Panc1 (cell line): ENCODE measurements around the gene CCL26. TPM values are rescaled to one million over a fixed set of nuclear protein-coding genes. Genes with fewer than 3 reads are reported as not detected.

Experiments
- ATAC-seq: fragments of 200-7000 bp; cut with Tn5 transposase; 2 replicates; pipeline ENCODE4 v1.9.1; 2020; ENCODE audit warnings: mild to moderate bottlenecking, moderate library complexity
- BruUV-seq: library from RNA; stranded (reverse); fragments of 400-500 nt; replicated peaks from 2 replicates; lab custom pipeline; 2021; lab: Mats Ljungman, UMichigan
- CTCF ChIA-PET: fragments of 300-600 bp; sonication (Branson Sonifier 250); formaldehyde crosslinking; loops from one replicate; lab custom pipeline; 2022; ENCODE audit warnings: antibody characterized with exemption; lab: Charles Lee
- POLR2A ChIA-PET: fragments of 300-600 bp; sonication (Branson Sonifier 250); formaldehyde crosslinking; loops from one replicate; lab custom pipeline; 2022; ENCODE audit warnings: antibody characterized with exemption; lab: Charles Lee
- DNase-seq: peaks from one replicate; pipeline ENCODE4 v3.0.0-alpha.2; 2010; ENCODE audit warnings: low read depth, low spot score
- H3K27ac ChIP-seq: 2 replicates; pipeline ENCODE4 v1.5.1; 2011; ENCODE audit warnings: mild to moderate bottlenecking, low read length, inconsistent platforms
- H3K27me3 ChIP-seq: fragments of 200-500 bp; sonication (Bioruptor generic); 2 replicates; pipeline ENCODE4 v1.6.0; 2014; ENCODE audit warnings: low read length, inconsistent platforms; ENCODE audit not compliant: control insufficient read depth, insufficient read depth
- H3K36me3 ChIP-seq: fragments of 200-500 bp; sonication (Bioruptor generic); 2 replicates; pipeline ENCODE4 v1.5.1; 2014; ENCODE audit warnings: inconsistent platforms, mild to moderate bottlenecking, low read length, moderate library complexity; ENCODE audit not compliant: control insufficient read depth, insufficient read depth
- H3K4me1 ChIP-seq: 2 replicates; pipeline ENCODE4 v1.5.1; 2011; ENCODE audit warnings: inconsistent platforms, mild to moderate bottlenecking, low read length, moderate library complexity; ENCODE audit not compliant: control insufficient read depth, insufficient read depth
- H3K4me3 ChIP-seq, 2 experiments: 2 replicates each; pipeline ENCODE4 v1.5.1; 2011 to 2012; ENCODE audit warnings: low read depth in 2 of 2, low read length in 2 of 2, mild to moderate bottlenecking in 2 of 2, inconsistent platforms in 1 of 2, moderate library complexity in 1 of 2
- H3K9me3 ChIP-seq: fragments of 200-500 bp; sonication (Bioruptor generic); 2 replicates; pipeline ENCODE4 v1.5.1; 2014; ENCODE audit warnings: low read depth, mild to moderate bottlenecking, inconsistent platforms, low read length, moderate library complexity; ENCODE audit not compliant: control insufficient read depth, insufficient read depth
- POLR2AphosphoS5 ChIP-seq: IDR thresholded peaks from 2 replicates; pipeline ENCODE4 v1.6.1; 2012; ENCODE audit warnings: mild to moderate bottlenecking, low read depth, low read length, moderate library complexity
- SIN3A ChIP-seq: IDR thresholded peaks from 2 replicates; pipeline ENCODE4 v1.6.1; 2012; ENCODE audit warnings: low read depth, mild to moderate bottlenecking, low read length, moderate library complexity, borderline replicate concordance; ENCODE audit not compliant: insufficient read depth
- TCF7L2 ChIP-seq: IDR thresholded peaks from 2 replicates; pipeline ENCODE4 v1.6.1; 2011; ENCODE audit warnings: mild to moderate bottlenecking, low read depth, low read length, inconsistent platforms
- in situ Hi-C: cut with HindIII; loops from 2 replicates; pipeline ENCODE4 v1.10.0; 2016; ENCODE audit warnings: low sequenced_read_pairs, low pct_unique_long_range_greater_than_20kb
- intact Hi-C: fragments of 100-400 bp; cut with micrococcal nuclease; formaldehyde crosslinking; loops from one replicate; pipeline ENCODE4 v1.10.0; 2022; ENCODE audit not compliant: unreplicated experiment
- total RNA-seq: library from RNA; stranded (reverse); gene quantifications from one replicate; pipeline ENCODE4 v1.2.1, GENCODE V29; 2021; ENCODE audit not compliant: unreplicated experiment
- TF ChIP-seq, protein P1 (sequence below): fragments of 450-650 bp; IDR thresholded peaks from 2 replicates; pipeline ENCODE4 v1.5.1; 2017; ENCODE audit warnings: mild to moderate bottlenecking
- TF ChIP-seq, protein P2 (sequence below), 2 experiments: IDR thresholded peaks; 2 replicates each; pipeline ENCODE4 v1.6.1; 2011 to 2012; ENCODE audit warnings: low read depth in 2 of 2, control low read depth in 1 of 2, low read length in 1 of 2, mild to moderate bottlenecking in 1 of 2, moderate library complexity in 1 of 2; ENCODE audit not compliant: insufficient read depth in 1 of 2

Gene CCL26
- total RNA-seq, 1 experiment from 2014 or later, result not detected

DNA sequence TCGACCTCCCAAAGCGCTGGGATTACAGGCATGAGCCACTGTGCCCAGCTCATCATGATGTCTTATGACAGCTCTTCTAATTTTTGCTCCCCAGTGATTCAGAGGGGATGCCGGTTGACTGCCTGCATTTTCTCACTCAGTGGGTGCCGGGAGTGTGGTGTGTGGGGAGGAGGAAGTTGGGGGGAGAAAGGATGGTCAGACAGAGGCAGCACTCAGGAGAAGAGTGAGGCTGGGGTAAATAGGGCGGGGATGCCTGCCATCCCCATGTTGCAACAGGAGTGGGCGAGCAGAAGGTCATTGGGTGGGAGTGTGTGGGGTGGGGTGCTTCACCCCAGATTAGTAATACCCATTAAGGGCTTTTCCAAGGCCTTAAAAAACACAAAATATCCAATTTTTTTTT lies 45.1 kb upstream of the CCL26 start:
- Histone ChIP-seq H3K27me3 (no peaks in the 10 kb centered on the region), H3K9me3 (no peaks in the 10 kb centered on the region), H3K4me3 (no peak overlapping the region), H3K27ac (no peak overlapping the region), H3K36me3 (no peaks in the 10 kb centered on the region), H3K4me1 (no peaks in the 10 kb centered on the region)
- TF ChIP-seq, protein P1, sequence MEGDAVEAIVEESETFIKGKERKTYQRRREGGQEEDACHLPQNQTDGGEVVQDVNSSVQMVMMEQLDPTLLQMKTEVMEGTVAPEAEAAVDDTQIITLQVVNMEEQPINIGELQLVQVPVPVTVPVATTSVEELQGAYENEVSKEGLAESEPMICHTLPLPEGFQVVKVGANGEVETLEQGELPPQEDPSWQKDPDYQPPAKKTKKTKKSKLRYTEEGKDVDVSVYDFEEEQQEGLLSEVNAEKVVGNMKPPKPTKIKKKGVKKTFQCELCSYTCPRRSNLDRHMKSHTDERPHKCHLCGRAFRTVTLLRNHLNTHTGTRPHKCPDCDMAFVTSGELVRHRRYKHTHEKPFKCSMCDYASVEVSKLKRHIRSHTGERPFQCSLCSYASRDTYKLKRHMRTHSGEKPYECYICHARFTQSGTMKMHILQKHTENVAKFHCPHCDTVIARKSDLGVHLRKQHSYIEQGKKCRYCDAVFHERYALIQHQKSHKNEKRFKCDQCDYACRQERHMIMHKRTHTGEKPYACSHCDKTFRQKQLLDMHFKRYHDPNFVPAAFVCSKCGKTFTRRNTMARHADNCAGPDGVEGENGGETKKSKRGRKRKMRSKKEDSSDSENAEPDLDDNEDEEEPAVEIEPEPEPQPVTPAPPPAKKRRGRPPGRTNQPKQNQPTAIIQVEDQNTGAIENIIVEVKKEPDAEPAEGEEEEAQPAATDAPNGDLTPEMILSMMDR, result no peak
- ATAC-seq (no peak), DNase-seq (no peak)
- intact Hi-C loops (no loop called here), in situ Hi-C loops (no loop called here)
- BruUV-seq, result no TSS peak
- POLR2A ChIA-PET, result interaction anchor here (0.7 kb wide), 1 partner anchor 33 kb away, joined by 7 read pairs; no protein-coding TSS in a partner anchor
- CTCF ChIA-PET, result no interaction called here

DNA sequence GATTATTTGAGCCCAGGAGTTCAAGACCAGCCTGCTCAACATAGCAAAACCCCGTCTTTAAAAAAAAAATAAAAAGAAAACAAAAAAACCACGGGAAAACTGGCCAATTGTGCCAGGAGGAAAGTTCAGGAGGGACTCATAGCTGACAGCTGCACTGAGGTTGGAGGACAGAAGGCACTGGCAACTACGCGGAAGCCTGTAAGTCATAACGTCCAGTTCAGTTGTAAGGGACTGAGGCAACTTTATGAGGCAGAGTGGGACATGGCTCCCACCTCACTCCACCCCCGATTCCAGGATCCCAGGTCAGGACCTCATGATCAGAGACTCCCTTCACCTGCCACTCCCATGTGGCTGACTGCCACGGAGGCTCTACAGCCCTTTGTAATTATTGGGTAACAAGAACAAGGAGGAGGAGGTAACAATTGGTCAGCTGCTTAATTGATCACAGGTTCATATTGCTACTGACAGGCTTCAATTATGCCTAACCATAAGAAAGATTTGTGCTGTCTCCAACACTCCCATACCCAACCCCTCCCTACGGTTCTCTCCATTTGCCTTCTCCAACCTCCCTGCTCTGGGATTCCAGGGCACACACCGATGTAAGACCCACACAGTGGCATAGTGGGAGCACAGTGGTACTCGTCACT lies 43.5 kb upstream of the CCL26 start:
- Histone ChIP-seq H3K9me3 (no peaks in the 10 kb centered on the region), H3K4me3 (no peak overlapping the region), H3K4me1 (no peaks in the 10 kb centered on the region), H3K27ac (no peak overlapping the region), H3K36me3 (no peaks in the 10 kb centered on the region), H3K27me3 (no peaks in the 10 kb centered on the region)
- DNase-seq (no peak), ATAC-seq (no peak)
- ChIA-PET POLR2A (no interaction called here), CTCF (no interaction called here)
- in situ Hi-C loops, result no loop called here
- BruUV-seq, result no TSS peak
- intact Hi-C loops, result no loop called here
- TF ChIP-seq, protein P2, sequence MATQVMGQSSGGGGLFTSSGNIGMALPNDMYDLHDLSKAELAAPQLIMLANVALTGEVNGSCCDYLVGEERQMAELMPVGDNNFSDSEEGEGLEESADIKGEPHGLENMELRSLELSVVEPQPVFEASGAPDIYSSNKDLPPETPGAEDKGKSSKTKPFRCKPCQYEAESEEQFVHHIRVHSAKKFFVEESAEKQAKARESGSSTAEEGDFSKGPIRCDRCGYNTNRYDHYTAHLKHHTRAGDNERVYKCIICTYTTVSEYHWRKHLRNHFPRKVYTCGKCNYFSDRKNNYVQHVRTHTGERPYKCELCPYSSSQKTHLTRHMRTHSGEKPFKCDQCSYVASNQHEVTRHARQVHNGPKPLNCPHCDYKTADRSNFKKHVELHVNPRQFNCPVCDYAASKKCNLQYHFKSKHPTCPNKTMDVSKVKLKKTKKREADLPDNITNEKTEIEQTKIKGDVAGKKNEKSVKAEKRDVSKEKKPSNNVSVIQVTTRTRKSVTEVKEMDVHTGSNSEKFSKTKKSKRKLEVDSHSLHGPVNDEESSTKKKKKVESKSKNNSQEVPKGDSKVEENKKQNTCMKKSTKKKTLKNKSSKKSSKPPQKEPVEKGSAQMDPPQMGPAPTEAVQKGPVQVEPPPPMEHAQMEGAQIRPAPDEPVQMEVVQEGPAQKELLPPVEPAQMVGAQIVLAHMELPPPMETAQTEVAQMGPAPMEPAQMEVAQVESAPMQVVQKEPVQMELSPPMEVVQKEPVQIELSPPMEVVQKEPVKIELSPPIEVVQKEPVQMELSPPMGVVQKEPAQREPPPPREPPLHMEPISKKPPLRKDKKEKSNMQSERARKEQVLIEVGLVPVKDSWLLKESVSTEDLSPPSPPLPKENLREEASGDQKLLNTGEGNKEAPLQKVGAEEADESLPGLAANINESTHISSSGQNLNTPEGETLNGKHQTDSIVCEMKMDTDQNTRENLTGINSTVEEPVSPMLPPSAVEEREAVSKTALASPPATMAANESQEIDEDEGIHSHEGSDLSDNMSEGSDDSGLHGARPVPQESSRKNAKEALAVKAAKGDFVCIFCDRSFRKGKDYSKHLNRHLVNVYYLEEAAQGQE (IDR thresholded peaks at IDR 0.05; ENCODE audit: insufficient read depth in 1 of 2, low read depth in 2 of 2, low read length in 1 of 2), result no peak
- TF ChIP-seq SIN3A, result no peak
- TF ChIP-seq POLR2AphosphoS5, result no peak
- TF ChIP-seq, protein P1, result no peak
- TF ChIP-seq TCF7L2, result no peak
